DMS79 (cell line): ENCODE results near the gene HEY2.
"Not testable (repeated sequence)": the region's sequence is repeated elsewhere in the genome, so short reads cannot be mapped to it uniquely, and the experiment has no call there.

Source experiments
- DNase-seq: peaks from one replicate; lab custom pipeline; 2025; lab: John Stamatoyannopoulos, UW

The HEY2 gene

GRCh38 chr6:125795301-125795700 lies 45.9 kb downstream of the HEY2 start:
- DNase-seq = no peak

GRCh38 chr6:125797120-125797885 lies 47.9 kb downstream of the HEY2 start:
- peak; percentile 63 for DNase-seq

DNA sequence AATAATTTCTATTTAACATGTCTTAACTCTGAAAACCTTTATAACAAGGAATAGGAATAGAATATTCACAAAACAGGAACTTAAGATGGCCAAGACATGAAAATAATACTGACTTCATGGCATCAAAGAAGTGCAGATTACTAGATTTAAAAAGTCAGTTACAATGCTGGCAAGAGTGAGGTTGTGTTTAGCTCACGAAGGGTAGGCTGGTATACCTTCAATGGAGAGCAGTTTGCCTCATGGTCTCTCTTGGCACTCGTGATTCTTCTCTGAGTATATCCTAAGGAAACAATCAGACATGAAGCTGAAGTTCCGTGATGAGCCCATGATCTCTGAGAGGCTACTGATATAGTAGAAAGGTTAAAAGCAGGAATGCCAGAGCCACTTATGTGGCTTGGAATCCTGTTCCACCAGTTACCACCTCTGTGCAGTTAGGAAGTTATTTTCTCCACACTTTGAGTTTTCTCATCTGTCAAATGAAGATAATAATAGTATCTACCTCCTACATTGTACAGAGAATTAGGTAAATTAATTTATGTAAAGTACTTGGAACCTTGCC lies 48.5 kb downstream of the HEY2 start:
- no peak for DNase-seq

DNA sequence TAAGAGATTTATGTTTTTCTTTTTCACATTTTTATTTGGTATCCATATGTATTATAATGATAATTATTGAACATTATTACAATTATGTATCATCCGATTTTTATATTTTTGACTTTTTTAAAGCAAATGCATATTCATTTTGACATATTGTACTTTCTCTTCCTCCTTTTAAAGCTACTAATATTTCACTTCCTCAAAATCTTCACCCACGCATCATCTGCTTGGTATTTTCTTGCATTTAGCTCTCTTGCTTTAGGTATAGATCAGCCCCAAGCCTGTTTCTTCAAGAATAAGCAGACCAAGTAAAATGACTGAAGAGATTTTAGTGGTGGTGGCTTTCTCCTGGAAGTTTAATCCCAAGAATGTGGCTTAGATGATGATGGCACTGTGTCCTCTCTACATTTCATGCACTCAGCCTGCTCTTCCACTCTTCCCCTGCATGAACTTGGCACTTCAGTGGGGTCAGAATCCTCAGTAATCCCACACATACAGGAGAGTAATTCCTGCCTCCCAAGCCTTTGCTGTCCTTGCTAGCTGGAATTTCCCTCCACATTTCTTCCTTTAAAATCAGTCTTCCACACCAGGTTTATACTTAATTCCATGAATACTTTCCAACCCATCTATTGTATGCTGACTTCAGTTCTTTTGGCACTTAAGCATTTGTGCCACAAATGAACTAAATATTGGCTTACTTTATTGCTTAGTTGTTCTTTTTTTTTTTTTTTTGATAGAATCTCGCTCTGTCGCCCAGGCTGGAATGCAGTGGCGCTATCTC lies 49.5 kb downstream of the HEY2 start:
- DNase-seq = no peak

GRCh38 chr6:125802383-125802782 lies 53.0 kb downstream of the HEY2 start:
- no peak for DNase-seq

- no peak for DNase-seq
Observed at GRCh38 chr6:125802943-125803377, 53.5 kb downstream of the HEY2 start.

DNA sequence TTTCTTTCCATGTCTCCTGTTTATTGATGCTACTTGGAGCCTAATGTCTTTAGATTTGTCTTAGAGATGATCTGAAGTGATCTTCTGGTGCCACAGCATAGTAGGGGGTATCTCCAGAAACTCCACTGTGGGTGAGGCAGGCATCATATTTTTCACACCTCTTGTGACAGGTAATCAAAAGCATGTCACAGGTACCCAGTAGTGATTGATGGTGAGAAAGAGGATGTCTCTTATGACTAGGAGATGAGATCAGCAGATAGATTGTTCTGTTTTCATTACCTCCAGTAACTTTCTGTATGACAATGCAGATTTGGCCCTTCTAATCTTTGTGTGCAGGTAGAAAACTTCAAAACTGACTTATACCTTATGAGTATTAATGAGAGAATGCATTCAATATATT lies 54.8 kb downstream of the HEY2 start:
- no peak for DNase-seq

- not testable (repeated sequence) for DNase-seq
Observed at GRCh38 chr6:125804866-125805425, 55.5 kb downstream of the HEY2 start.

DNA sequence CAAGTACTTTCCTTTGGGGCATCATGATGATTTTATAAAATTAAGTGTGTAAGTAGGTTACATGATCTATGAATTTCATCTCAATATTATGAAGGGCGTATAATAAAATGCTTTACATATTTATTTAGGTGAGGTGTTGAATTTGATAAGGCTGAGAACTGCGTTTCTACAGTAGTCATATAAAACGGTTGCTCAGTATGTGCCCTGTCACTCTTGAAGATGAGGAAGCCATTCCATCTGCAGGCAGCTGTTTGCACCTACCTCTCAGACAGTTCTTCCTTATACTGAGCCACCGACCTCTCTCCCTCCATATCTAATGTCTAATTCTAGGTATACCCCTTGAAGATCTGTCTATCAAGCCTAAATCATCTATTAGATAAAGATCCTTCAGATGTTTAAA lies 57.4 kb downstream of the HEY2 start:
- DNase-seq = no peak

GRCh38 chr6:125807293-125807692 lies 57.9 kb downstream of the HEY2 start:
- no peak for DNase-seq

DNA sequence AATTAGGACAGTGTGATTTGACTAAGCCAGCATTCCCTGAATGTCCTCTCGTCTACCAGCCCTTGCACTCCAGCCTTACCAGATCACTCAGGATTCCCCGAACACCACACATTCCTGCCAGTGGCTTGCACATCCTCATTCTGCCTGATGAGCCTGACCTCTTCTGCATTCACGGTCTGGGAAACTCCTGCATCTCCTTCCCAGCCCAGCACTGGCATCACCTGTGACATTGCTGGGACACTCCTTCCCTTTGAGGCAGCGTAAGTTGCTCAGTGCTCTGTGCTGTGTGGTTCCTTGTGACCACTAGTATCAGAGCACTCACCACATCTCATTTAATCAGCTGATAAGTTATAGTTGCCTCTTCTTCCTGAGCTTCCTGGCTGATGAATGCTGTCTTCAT lies 58.6 kb downstream of the HEY2 start:
- no peak for DNase-seq

DNA sequence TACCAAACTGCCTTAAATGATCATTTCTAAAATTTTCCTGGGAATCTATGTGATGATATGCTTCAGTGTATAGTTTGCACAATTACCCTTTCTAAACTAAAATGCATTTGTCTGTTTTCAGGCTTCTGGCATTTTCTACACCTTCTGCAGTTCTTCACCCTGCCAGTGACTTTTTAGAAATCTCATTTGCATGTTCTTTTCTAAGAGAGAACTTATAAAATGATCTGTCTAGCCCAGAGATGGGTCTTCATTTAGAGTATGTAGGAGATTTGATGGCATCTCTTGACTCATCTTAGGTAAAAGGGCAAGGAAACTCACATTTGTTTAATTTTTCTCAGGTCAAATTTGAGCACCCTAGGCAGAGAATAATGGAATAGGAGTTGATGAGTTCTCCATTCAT lies 59.2 kb downstream of the HEY2 start:
- no peak for DNase-seq

DNA sequence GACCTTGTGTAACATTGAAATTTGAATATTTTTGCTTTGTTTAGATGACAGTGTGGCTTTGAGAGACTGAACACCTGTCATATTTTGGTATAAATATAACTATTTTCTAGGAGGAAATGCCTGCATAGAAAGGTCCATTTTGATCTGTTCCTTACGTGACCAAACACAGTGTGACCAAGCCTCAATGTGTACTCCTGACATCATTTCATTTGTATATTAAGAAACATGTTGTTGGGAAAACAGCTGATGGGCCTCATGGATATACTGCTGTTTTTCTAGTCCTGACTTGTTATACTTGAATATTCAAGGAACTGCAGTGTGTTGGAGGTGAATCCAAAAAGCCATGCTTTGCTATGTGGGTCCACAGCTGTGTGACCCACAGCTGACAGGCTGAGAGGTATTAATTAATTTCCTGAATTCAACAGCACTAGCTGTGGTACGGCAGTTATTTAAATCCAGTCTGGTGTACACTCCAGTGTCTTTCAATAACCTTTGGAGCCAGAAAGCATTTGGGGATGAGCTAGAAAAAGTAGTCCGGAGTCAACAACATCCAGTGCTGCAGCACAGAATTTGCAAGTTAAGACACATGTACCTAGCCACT lies 60.2 kb downstream of the HEY2 start:
- peak; percentile 66 for DNase-seq

- peak; percentile 97 for DNase-seq
Observed at GRCh38 chr6:125810445-125810844, 61.0 kb downstream of the HEY2 start.
